ENCODE data around the gene CRMP1. TPM values are rescaled to one million over a fixed set of nuclear protein-coding genes. Genes with fewer than 3 reads are reported as not detected.

Gene CRMP1
- total RNA-seq, 3 donors from 2014 or later = 0.44 to 1.6 (median 1.3) TPM

- H3K27me3 ChIP-seq = peaks cover 0 to 56% of the 10 kb centered on the region in 2 donors
- H3K4me1 ChIP-seq = no peaks in the 10 kb centered on the region
- no peaks in the 10 kb centered on the region for H3K36me3 ChIP-seq
- intact Hi-C loops (cut with DNase I; ENCODE audit: low total_unique reads) = no loop called here
- DNase-seq (ENCODE audit: low spot score in 2 of 2) = no peak
- TF ChIP-seq POLR2A (IDR thresholded peaks at IDR 0.05) = no peak
- no peak for TF ChIP-seq POLR2AphosphoS5 (IDR thresholded peaks at IDR 0.05)
- TF ChIP-seq CTCF (IDR thresholded peaks at IDR 0.05) = no peak
- no peak overlapping the region for H3K27ac ChIP-seq
- no peak overlapping the region for H3K4me3 ChIP-seq
- peaks cover 0 to 10% of the 10 kb centered on the region in 2 donors for H3K9me3 ChIP-seq
These were observed 26.7 kb upstream of the CRMP1 start for GRCh38 chr4:5919571-5919970.

- no peak for DNase-seq (ENCODE audit: low spot score in 2 of 2)
These were observed 26.2 kb upstream of the CRMP1 start for GRCh38 chr4:5919044-5919443.

GRCh38 chr4:5918331-5918985, 25.6 kb upstream of the CRMP1 start:
- Histone ChIP-seq H3K4me1 (no peaks in the 10 kb centered on the region), H3K36me3 (no peaks in the 10 kb centered on the region), H3K27ac (no peak overlapping the region), H3K9me3 (peaks cover 0 to 10% of the 10 kb centered on the region in 2 donors), H3K27me3 (peaks cover 0 to 52% of the 10 kb centered on the region in 2 donors), H3K4me3 (no peak overlapping the region)
- no peak for TF ChIP-seq CTCF (IDR thresholded peaks at IDR 0.05)
- TF ChIP-seq POLR2AphosphoS5 (IDR thresholded peaks at IDR 0.05) = no peak
- TF ChIP-seq POLR2A (IDR thresholded peaks at IDR 0.05) = no peak
- no peak for DNase-seq (ENCODE audit: low spot score in 2 of 2)
- intact Hi-C loops (cut with DNase I; ENCODE audit: low total_unique reads) = no loop called here

More at GRCh38 chr4:5919044-5919443, 26.2 kb upstream of the CRMP1 start:
- Histone ChIP-seq H3K4me1 (no peaks in the 10 kb centered on the region), H3K27me3 (peaks cover 0 to 52% of the 10 kb centered on the region in 2 donors), H3K9me3 (peaks cover 0 to 10% of the 10 kb centered on the region in 2 donors), H3K36me3 (no peaks in the 10 kb centered on the region), H3K4me3 (no peak overlapping the region), H3K27ac (no peak overlapping the region)
- intact Hi-C loops (cut with DNase I; ENCODE audit: low total_unique reads) = no loop called here
- TF ChIP-seq CTCF (IDR thresholded peaks at IDR 0.05) (no peak), POLR2A (IDR thresholded peaks at IDR 0.05) (no peak), POLR2AphosphoS5 (IDR thresholded peaks at IDR 0.05) (no peak)

GRCh38 chr4:5917672-5918071, 24.8 kb upstream of the CRMP1 start:
- H3K27ac ChIP-seq = no peak overlapping the region
- no peaks in the 10 kb centered on the region for H3K36me3 ChIP-seq
- intact Hi-C loops (cut with DNase I; ENCODE audit: low total_unique reads) = no loop called here
- peaks cover 0 to 51% of the 10 kb centered on the region in 2 donors for H3K27me3 ChIP-seq
- no peaks in the 10 kb centered on the region for H3K4me1 ChIP-seq
- peaks cover 0 to 14% of the 10 kb centered on the region in 2 donors for H3K9me3 ChIP-seq
- DNase-seq (ENCODE audit: low spot score in 2 of 2) = no peak
- no peak overlapping the region for H3K4me3 ChIP-seq
- TF ChIP-seq POLR2A (IDR thresholded peaks at IDR 0.05) (no peak), CTCF (IDR thresholded peaks at IDR 0.05) (no peak), POLR2AphosphoS5 (IDR thresholded peaks at IDR 0.05) (no peak)

GRCh38 chr4:5916229-5916628, 23.3 kb upstream of the CRMP1 start:
- Histone ChIP-seq H3K4me3 (no peak overlapping the region), H3K4me1 (no peaks in the 10 kb centered on the region), H3K27ac (no peak overlapping the region), H3K27me3 (peaks cover 0 to 37% of the 10 kb centered on the region in 2 donors), H3K9me3 (peaks cover 0 to 22% of the 10 kb centered on the region in 2 donors), H3K36me3 (no peaks in the 10 kb centered on the region)
- no peak for TF ChIP-seq POLR2AphosphoS5 (IDR thresholded peaks at IDR 0.05)
- no peak for TF ChIP-seq CTCF (IDR thresholded peaks at IDR 0.05)
- TF ChIP-seq POLR2A (IDR thresholded peaks at IDR 0.05) = no peak
- intact Hi-C loops (cut with DNase I; ENCODE audit: low total_unique reads) = no loop called here
- no peak for DNase-seq (ENCODE audit: low spot score in 2 of 2)

Data from breast epithelium (tissue), 4 donors.